HCT116 (cell line): Measurements from ENCODE around the gene FAM193A. TPM values are rescaled to one million over a fixed set of nuclear protein-coding genes. Genes with fewer than 3 reads are reported as not detected.

Source experiments
- ATAC-seq: fragments of 200-7000 bp; cut with Tn5 transposase; 2 replicates; pipeline ENCODE4 v1.9.1; 2020; ENCODE audit warnings: mild to moderate bottlenecking, moderate library complexity
- BruUV-seq: library from RNA; stranded (reverse); fragments of 400-500 nt; replicated peaks from 2 replicates; lab custom pipeline; 2021; lab: Mats Ljungman, UMichigan
- CTCF ChIA-PET: fragments of 300-600 bp; sonication (Branson Sonifier 250); formaldehyde crosslinking; loops from one replicate; lab custom pipeline; 2021; ENCODE audit warnings: antibody characterized with exemption; lab: Charles Lee
- POLR2A ChIA-PET: fragments of 300-600, 350-600 bp; sonication (Branson Sonifier 250); formaldehyde crosslinking; loops from one replicate; lab custom pipeline; 2021; ENCODE audit warnings: antibody characterized with exemption; lab: Charles Lee
- RAD21 ChIA-PET, 2 experiments: fragments of 300-600 bp; sonication (Branson Sonifier 250); formaldehyde crosslinking; loops; one replicate each; lab custom pipeline; 2023; ENCODE audit warnings: low total read pairs in 2 of 2; ENCODE audit not compliant: uncharacterized antibody in 2 of 2, unreplicated experiment in 2 of 2, low non-redundant PET in 1 of 2; lab: Charles Lee
- DNase-seq: peaks from one replicate; pipeline ENCODE4 v3.0.0-alpha.2; 2010; ENCODE audit warnings: low read depth, low spot score
- H2AFZ ChIP-seq: fragments of 200-600 bp; shearing (Covaris generic), sonication (generic); 2 replicates; pipeline ENCODE4 v1.6.1; 2017; ENCODE audit warnings: low read depth, mixed run types, mixed read lengths, antibody characterized with exemption, low read length; ENCODE audit not compliant: poor library complexity, severe bottlenecking
- H3K27ac ChIP-seq: 2 replicates; pipeline ENCODE4 v1.5.1; 2012; ENCODE audit warnings: low read depth, low read length
- H3K27me3 ChIP-seq: fragments of 200-600 bp; sonication (generic); 2 replicates; pipeline ENCODE4 v1.6.1; 2016; ENCODE audit warnings: mixed run types, low read length, mixed read lengths; ENCODE audit not compliant: insufficient read depth
- H3K36me3 ChIP-seq, 2 experiments: fragments of 200-500 bp in 1 of 2; fragments of 200-600 bp in 1 of 2; sonication (Bioruptor generic) in 1 of 2; sonication (generic) in 1 of 2; 2 replicates each; pipeline versions ENCODE4 v1.5.1 to v1.6.1; 2014 to 2016; ENCODE audit warnings: low read length in 2 of 2, inconsistent platforms in 1 of 2, mixed read lengths in 1 of 2, mixed run types in 1 of 2; ENCODE audit not compliant: insufficient read depth in 2 of 2, control insufficient read depth in 1 of 2
- H3K4me1 ChIP-seq, 2 experiments: fragments of 200-600 bp in 1 of 2; sonication (generic) in 1 of 2; 2 replicates each; pipeline versions ENCODE4 v1.5.1 to v1.6.1; 2012 to 2017; ENCODE audit warnings: low read length in 2 of 2, inconsistent platforms in 1 of 2, mild to moderate bottlenecking in 1 of 2, mixed read lengths in 1 of 2, mixed run types in 1 of 2, moderate library complexity in 1 of 2; ENCODE audit not compliant: insufficient read depth in 2 of 2, control insufficient read depth in 1 of 2
- H3K4me2 ChIP-seq: fragments of 200-600 bp; sonication (generic); 2 replicates; pipeline ENCODE4 v1.6.1; 2017; ENCODE audit warnings: mixed run types, low read length, mixed read lengths
- H3K4me3 ChIP-seq, 2 experiments: fragments of 200-600 bp in 1 of 2; sonication (generic) in 1 of 2; replicated peaks in 1 of 2; 2 replicates each; pipeline ENCODE4 v1.5.1; 2011 to 2016; ENCODE audit warnings: low read length in 2 of 2, control low read depth in 1 of 2, low read depth in 1 of 2, mild to moderate bottlenecking in 1 of 2, mixed read lengths in 1 of 2, mixed run types in 1 of 2
- H3K79me2 ChIP-seq: fragments of 200-600 bp; sonication (generic); 2 replicates; pipeline ENCODE4 v1.6.1; 2017; ENCODE audit warnings: mild to moderate bottlenecking, mixed run types, low read length, moderate library complexity, mixed read lengths; ENCODE audit not compliant: insufficient read depth
- H3K9ac ChIP-seq: fragments of 200-600 bp; sonication (generic); 2 replicates; pipeline ENCODE4 v1.6.1; 2016; ENCODE audit warnings: low read length, mixed read lengths
- H3K9me2 ChIP-seq: fragments of 200-600 bp; sonication (generic), shearing (Covaris generic); 2 replicates; pipeline ENCODE4 v1.6.1; 2017; ENCODE audit warnings: mixed run types, mild to moderate bottlenecking, moderate library complexity; ENCODE audit not compliant: insufficient read depth
- H3K9me3 ChIP-seq, 2 experiments: fragments of 200-500 bp in 1 of 2; fragments of 200-600 bp in 1 of 2; sonication (Bioruptor generic) in 1 of 2; sonication (generic) in 1 of 2; 2 replicates each; pipeline ENCODE4 v1.6.1; 2014 to 2017; ENCODE audit warnings: low read length in 2 of 2, mixed read lengths in 2 of 2, inconsistent platforms in 1 of 2, low read depth in 1 of 2, mild to moderate bottlenecking in 1 of 2, mixed run types in 1 of 2, moderate library complexity in 1 of 2; ENCODE audit not compliant: control insufficient read depth in 1 of 2, insufficient read depth in 1 of 2
- H4K20me1 ChIP-seq: fragments of 200-600 bp; sonication (generic), shearing (Covaris generic); 2 replicates; pipeline ENCODE4 v1.6.1; 2017; ENCODE audit warnings: mixed run types, mild to moderate bottlenecking, moderate library complexity; ENCODE audit not compliant: insufficient read depth
- CBX3 ChIP-seq: IDR thresholded peaks from 2 replicates; pipeline ENCODE4 v1.6.1; 2012; ENCODE audit warnings: low read depth
- CEBPB ChIP-seq: IDR thresholded peaks from 2 replicates; pipeline ENCODE4 v1.6.1; 2012; ENCODE audit warnings: low read depth
- ELF1 ChIP-seq: IDR thresholded peaks from 2 replicates; pipeline ENCODE4 v1.6.1; 2012; ENCODE audit warnings: low read depth, borderline replicate concordance
- EZH2 ChIP-seq: fragments of 200-600 bp; sonication (generic); IDR thresholded peaks from 2 replicates; pipeline ENCODE4 v1.6.1; 2017; ENCODE audit warnings: antibody characterized with exemption, mixed run types
- EZH2phosphoT487 ChIP-seq: fragments of 200-600 bp; IDR thresholded peaks from 2 replicates; pipeline ENCODE4 v1.6.1; 2018; ENCODE audit warnings: antibody characterized with exemption, borderline replicate concordance
- FOSL1 ChIP-seq: IDR thresholded peaks from 2 replicates; pipeline ENCODE4 v1.6.1; 2012; ENCODE audit warnings: low read depth
- JUND ChIP-seq: IDR thresholded peaks from 2 replicates; pipeline ENCODE4 v1.6.1; 2012
- MAX ChIP-seq: IDR thresholded peaks from 2 replicates; pipeline ENCODE4 v1.6.1; 2012
- POLR2AphosphoS5 ChIP-seq: IDR thresholded peaks from 2 replicates; pipeline ENCODE4 v1.6.1; 2011; ENCODE audit warnings: mild to moderate bottlenecking, low read depth, low read length, moderate library complexity
- SIN3A ChIP-seq: IDR thresholded peaks from 2 replicates; pipeline ENCODE4 v1.6.1; 2012; ENCODE audit warnings: low read depth
- SP1 ChIP-seq: IDR thresholded peaks from 2 replicates; pipeline ENCODE4 v1.6.1; 2012; ENCODE audit warnings: low read depth
- SRF ChIP-seq: IDR thresholded peaks from 2 replicates; pipeline ENCODE4 v1.6.1; 2012; ENCODE audit warnings: low read depth
- TCF7L2 ChIP-seq: IDR thresholded peaks from 2 replicates; pipeline ENCODE4 v1.7.0; 2011; ENCODE audit warnings: borderline replicate concordance, inconsistent platforms; ENCODE audit not compliant: insufficient read depth, insufficient read length; ENCODE audit errors: extremely low read depth
- YY1 ChIP-seq: IDR thresholded peaks from 2 replicates; pipeline ENCODE4 v1.6.1; 2011; ENCODE audit warnings: low read length, low read depth, moderate library complexity, mild to moderate bottlenecking; ENCODE audit not compliant: insufficient replicate concordance; ENCODE audit errors: extremely low read depth
- ZBTB33 ChIP-seq: IDR thresholded peaks from 2 replicates; pipeline ENCODE4 v1.6.1; 2011; ENCODE audit warnings: mild to moderate bottlenecking, low read length, moderate library complexity; ENCODE audit not compliant: insufficient replicate concordance; ENCODE audit errors: extremely low read depth
- ZFX ChIP-seq: fragments of 450-650 bp; IDR thresholded peaks from 2 replicates; pipeline ENCODE4 v1.6.1; 2017
- intact Hi-C: fragments of 100-400 bp; cut with micrococcal nuclease; formaldehyde crosslinking; loops from 2 replicates; pipeline ENCODE4 v1.10.0; 2022
- total RNA-seq: library from RNA; stranded (reverse); gene quantifications from one replicate; pipeline ENCODE4 v1.2.1, GENCODE V29; 2021; ENCODE audit not compliant: unreplicated experiment
- TF ChIP-seq, protein P1 (sequence below): IDR thresholded peaks from 2 replicates; pipeline ENCODE4 v1.6.1; 2012

Gene FAM193A
- total RNA-seq, 1 experiment from 2014 or later = 15.7 TPM

- H3K4me2 ChIP-seq = no peak overlapping the region
- no peak overlapping the region for H3K9ac ChIP-seq
- TF ChIP-seq ZBTB33 (no peak), TCF7L2 (no peak), ELF1 (no peak), SIN3A (no peak), YY1 (no peak), POLR2AphosphoS5 (no peak), EZH2phosphoT487 (no peak), FOSL1 (no peak), SRF (no peak), ZFX (no peak), MAX (no peak), CBX3 (no peak), JUND (no peak), CEBPB (no peak), EZH2 (no peak), SP1 (no peak)
- TF ChIP-seq, protein P1, sequence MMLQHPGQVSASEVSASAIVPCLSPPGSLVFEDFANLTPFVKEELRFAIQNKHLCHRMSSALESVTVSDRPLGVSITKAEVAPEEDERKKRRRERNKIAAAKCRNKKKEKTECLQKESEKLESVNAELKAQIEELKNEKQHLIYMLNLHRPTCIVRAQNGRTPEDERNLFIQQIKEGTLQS = no peak
- TF ChIP-seq, all 23 proteins: peak for 0
- Histone ChIP-seq H4K20me1 (no peaks in the 10 kb centered on the region), H2AFZ (no peak overlapping the region), H3K4me3 (no peak overlapping the region), H3K9me2 (no peaks in the 10 kb centered on the region), H3K9me3 (no peaks in the 10 kb centered on the region), H3K27me3 (no peaks in the 10 kb centered on the region), H3K79me2 (no peaks in the 10 kb centered on the region), H3K27ac (no peak overlapping the region), H3K36me3 (peaks cover 6 to 10% of the 10 kb centered on the region in 2 experiments), H3K4me1 (no peaks in the 10 kb centered on the region)
- ATAC-seq = no peak
- intact Hi-C loops = no loop called here
- ChIA-PET RAD21 (no interaction called here), POLR2A (no interaction called here), CTCF (no interaction called here)
- DNase-seq = no peak
- BruUV-seq = no TSS peak
Observed at GRCh38 chr4:2723751-2724150, 187.3 kb downstream of the FAM193A start.
